HL-60 (cell line): ENCODE data around the gene CSRNP2.

Experiments
- DNase-seq, 2 experiments: peaks; one replicate each; pipeline ENCODE4 v3.0.0-alpha.2; 2010 to 2020; ENCODE audit warnings: low read depth in 1 of 2, low spot score in 1 of 2
- H3K27ac ChIP-seq: fragments of 250-450 bp; sonication (Bioruptor Pico); replicated peaks from 2 replicates; pipeline ENCODE4 v1.5.1; 2020; ENCODE audit warnings: mild to moderate bottlenecking, moderate library complexity
- H3K27me3 ChIP-seq: fragments of 250-450 bp; sonication (Bioruptor Pico); 2 replicates; pipeline ENCODE4 v1.5.1; 2021; ENCODE audit warnings: mild to moderate bottlenecking, moderate library complexity; ENCODE audit not compliant: insufficient read depth, poor library complexity, severe bottlenecking
- H3K4me3 ChIP-seq: replicated peaks from 2 replicates; pipeline ENCODE4 v1.5.1; 2011; ENCODE audit warnings: mild to moderate bottlenecking, control low read depth, low read length; ENCODE audit not compliant: insufficient read depth
- GABPA ChIP-seq: IDR thresholded peaks from 2 replicates; pipeline ENCODE4 v1.6.1; 2012; ENCODE audit warnings: low read depth
- POLR2AphosphoS5 ChIP-seq: IDR thresholded peaks from 2 replicates; pipeline ENCODE4 v1.6.1; 2012; ENCODE audit warnings: low read depth
- SPI1 ChIP-seq: IDR thresholded peaks from 2 replicates; pipeline ENCODE4 v1.6.1; 2012; ENCODE audit warnings: low read depth, mild to moderate bottlenecking, borderline replicate concordance
- TF ChIP-seq, protein P1 (sequence below): IDR thresholded peaks from 2 replicates; pipeline ENCODE4 v1.6.1; 2012; ENCODE audit warnings: low read depth; ENCODE audit not compliant: insufficient replicate concordance
- TF ChIP-seq, protein P2 (sequence below): IDR thresholded peaks from one replicate; pipeline ENCODE4 v1.5.1; 2011; ENCODE audit warnings: low read length, control low read depth, inconsistent platforms; ENCODE audit not compliant: insufficient read depth

CSRNP2 gene

DNA sequence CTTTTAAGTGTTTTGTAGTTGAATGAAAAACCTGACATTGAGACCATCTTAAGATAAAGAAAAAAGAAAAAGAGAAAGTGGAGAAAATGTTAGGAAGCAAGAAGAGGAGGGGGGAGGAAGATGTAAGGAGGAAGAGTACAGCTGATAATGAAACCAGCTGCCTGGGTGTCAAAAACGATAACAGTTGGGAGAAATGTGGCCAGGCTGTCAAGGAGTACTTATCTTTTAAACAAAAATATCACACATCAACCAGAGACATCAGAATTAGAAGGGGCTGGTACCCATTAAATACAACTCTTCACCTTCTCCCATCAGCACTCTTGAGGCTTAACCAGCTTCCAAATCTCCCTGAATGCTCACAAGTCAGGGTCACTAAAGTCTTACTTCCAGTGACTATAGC lies 61.7 kb downstream of the CSRNP2 start:
- Histone ChIP-seq H3K4me3 (no peak overlapping the region), H3K27me3 (no peaks in the 10 kb centered on the region), H3K27ac (no peak overlapping the region)
- DNase-seq: no peak
- TF ChIP-seq, protein P1, sequence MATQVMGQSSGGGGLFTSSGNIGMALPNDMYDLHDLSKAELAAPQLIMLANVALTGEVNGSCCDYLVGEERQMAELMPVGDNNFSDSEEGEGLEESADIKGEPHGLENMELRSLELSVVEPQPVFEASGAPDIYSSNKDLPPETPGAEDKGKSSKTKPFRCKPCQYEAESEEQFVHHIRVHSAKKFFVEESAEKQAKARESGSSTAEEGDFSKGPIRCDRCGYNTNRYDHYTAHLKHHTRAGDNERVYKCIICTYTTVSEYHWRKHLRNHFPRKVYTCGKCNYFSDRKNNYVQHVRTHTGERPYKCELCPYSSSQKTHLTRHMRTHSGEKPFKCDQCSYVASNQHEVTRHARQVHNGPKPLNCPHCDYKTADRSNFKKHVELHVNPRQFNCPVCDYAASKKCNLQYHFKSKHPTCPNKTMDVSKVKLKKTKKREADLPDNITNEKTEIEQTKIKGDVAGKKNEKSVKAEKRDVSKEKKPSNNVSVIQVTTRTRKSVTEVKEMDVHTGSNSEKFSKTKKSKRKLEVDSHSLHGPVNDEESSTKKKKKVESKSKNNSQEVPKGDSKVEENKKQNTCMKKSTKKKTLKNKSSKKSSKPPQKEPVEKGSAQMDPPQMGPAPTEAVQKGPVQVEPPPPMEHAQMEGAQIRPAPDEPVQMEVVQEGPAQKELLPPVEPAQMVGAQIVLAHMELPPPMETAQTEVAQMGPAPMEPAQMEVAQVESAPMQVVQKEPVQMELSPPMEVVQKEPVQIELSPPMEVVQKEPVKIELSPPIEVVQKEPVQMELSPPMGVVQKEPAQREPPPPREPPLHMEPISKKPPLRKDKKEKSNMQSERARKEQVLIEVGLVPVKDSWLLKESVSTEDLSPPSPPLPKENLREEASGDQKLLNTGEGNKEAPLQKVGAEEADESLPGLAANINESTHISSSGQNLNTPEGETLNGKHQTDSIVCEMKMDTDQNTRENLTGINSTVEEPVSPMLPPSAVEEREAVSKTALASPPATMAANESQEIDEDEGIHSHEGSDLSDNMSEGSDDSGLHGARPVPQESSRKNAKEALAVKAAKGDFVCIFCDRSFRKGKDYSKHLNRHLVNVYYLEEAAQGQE: no peak
- TF ChIP-seq SPI1 (no peak), GABPA (no peak), POLR2AphosphoS5 (no peak)
- TF ChIP-seq, protein P2, sequence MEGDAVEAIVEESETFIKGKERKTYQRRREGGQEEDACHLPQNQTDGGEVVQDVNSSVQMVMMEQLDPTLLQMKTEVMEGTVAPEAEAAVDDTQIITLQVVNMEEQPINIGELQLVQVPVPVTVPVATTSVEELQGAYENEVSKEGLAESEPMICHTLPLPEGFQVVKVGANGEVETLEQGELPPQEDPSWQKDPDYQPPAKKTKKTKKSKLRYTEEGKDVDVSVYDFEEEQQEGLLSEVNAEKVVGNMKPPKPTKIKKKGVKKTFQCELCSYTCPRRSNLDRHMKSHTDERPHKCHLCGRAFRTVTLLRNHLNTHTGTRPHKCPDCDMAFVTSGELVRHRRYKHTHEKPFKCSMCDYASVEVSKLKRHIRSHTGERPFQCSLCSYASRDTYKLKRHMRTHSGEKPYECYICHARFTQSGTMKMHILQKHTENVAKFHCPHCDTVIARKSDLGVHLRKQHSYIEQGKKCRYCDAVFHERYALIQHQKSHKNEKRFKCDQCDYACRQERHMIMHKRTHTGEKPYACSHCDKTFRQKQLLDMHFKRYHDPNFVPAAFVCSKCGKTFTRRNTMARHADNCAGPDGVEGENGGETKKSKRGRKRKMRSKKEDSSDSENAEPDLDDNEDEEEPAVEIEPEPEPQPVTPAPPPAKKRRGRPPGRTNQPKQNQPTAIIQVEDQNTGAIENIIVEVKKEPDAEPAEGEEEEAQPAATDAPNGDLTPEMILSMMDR: no peak

DNA sequence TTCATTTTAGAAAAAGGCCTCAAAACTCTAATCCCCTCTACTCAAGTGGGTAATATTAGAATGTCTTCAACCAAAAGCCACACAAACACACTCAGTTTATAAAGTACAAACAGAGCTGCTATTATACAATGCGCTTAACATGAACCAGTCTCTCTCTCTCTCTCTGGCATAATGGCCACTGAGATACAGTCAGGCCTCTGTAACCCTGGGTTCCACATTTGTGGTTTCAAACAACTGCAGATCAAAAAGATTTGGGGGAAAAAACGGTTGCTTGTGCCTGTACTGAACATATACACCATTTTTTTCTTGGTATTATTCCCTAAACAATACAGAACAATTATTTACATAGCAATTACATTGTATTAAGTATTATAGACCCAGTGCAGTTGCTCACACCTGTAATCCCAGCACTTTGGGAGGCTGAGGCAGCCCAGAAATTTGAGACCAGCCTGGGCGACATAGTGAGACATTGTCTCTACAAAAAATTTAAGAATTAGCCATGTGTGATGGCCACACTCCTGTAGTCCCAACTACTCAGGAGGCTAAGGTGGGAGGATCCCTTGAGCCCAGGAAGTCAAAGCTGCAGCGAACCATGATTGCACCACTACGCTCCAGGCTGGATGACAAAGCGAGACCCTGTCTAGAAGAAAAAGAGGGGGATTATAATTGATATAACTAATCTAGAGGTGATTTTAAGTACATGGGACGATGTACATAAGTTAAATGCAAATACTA lies 62.8 kb downstream of the CSRNP2 start:
- TF ChIP-seq, protein P1: no peak
- TF ChIP-seq SPI1: no peak
- TF ChIP-seq GABPA: no peak
- TF ChIP-seq, protein P2: no peak
- no peak for TF ChIP-seq POLR2AphosphoS5
- Histone ChIP-seq H3K27ac (peak overlapping the region; percentile 62), H3K27me3 (no peaks in the 10 kb centered on the region), H3K4me3 (no peak overlapping the region)
- peak in 1 of 2 experiments; percentile 53 for DNase-seq

DNA sequence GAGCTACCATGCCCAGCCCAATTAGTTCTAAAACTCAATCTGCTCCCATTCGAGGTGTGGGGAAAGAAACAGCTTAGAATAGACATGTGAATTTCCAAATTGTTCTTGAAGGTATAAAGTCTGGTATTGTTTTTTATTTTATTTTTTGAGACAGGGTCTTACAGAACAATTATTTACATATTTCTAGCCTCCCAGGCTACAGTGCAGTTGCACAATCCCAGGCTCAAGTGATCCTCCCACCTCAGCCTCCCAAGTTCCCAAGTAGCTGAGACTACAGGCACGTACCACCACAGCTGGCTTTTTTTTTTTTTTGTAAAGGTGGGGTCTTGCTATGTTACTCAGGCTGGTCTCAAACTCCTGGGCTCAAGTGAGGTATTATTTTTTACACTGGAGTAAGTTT lies 63.5 kb downstream of the CSRNP2 start:
- TF ChIP-seq, protein P2: no peak
- TF ChIP-seq, protein P1: no peak
- TF ChIP-seq GABPA (no peak), POLR2AphosphoS5 (no peak), SPI1 (no peak)
- no peak for DNase-seq
- H3K27ac ChIP-seq: peak overlapping the region; percentile 62
- no peaks in the 10 kb centered on the region for H3K27me3 ChIP-seq
- H3K4me3 ChIP-seq: no peak overlapping the region
